HCT116 (cell line): ENCODE data around the gene BRSK1. TPM values are rescaled to one million over a fixed set of nuclear protein-coding genes. Genes with fewer than 3 reads are reported as not detected.
A peak's percentile ranks its signal among the peaks of the same experiment; 100 is the strongest.

ENCODE experiments used
- ATAC-seq: fragments of 200-7000 bp; cut with Tn5 transposase; 2 replicates; pipeline ENCODE4 v1.9.1; 2020; ENCODE audit warnings: mild to moderate bottlenecking, moderate library complexity
- BruUV-seq: library from RNA; stranded (reverse); fragments of 400-500 nt; replicated peaks from 2 replicates; lab custom pipeline; 2021; lab: Mats Ljungman, UMichigan
- CTCF ChIA-PET: fragments of 300-600 bp; sonication (Branson Sonifier 250); formaldehyde crosslinking; loops from one replicate; lab custom pipeline; 2021; ENCODE audit warnings: antibody characterized with exemption; lab: Charles Lee
- POLR2A ChIA-PET: fragments of 300-600, 350-600 bp; sonication (Branson Sonifier 250); formaldehyde crosslinking; loops from one replicate; lab custom pipeline; 2021; ENCODE audit warnings: antibody characterized with exemption; lab: Charles Lee
- RAD21 ChIA-PET, 2 experiments: fragments of 300-600 bp; sonication (Branson Sonifier 250); formaldehyde crosslinking; loops; one replicate each; lab custom pipeline; 2023; ENCODE audit warnings: low total read pairs in 2 of 2; ENCODE audit not compliant: uncharacterized antibody in 2 of 2, unreplicated experiment in 2 of 2, low non-redundant PET in 1 of 2; lab: Charles Lee
- DNase-seq: peaks from one replicate; pipeline ENCODE4 v3.0.0-alpha.2; 2010; ENCODE audit warnings: low read depth, low spot score
- H2AFZ ChIP-seq: fragments of 200-600 bp; shearing (Covaris generic), sonication (generic); 2 replicates; pipeline ENCODE4 v1.6.1; 2017; ENCODE audit warnings: low read depth, mixed run types, mixed read lengths, antibody characterized with exemption, low read length; ENCODE audit not compliant: poor library complexity, severe bottlenecking
- H3K27ac ChIP-seq: 2 replicates; pipeline ENCODE4 v1.5.1; 2012; ENCODE audit warnings: low read depth, low read length
- H3K27me3 ChIP-seq: fragments of 200-600 bp; sonication (generic); 2 replicates; pipeline ENCODE4 v1.6.1; 2016; ENCODE audit warnings: mixed run types, low read length, mixed read lengths; ENCODE audit not compliant: insufficient read depth
- H3K36me3 ChIP-seq, 2 experiments: fragments of 200-500 bp in 1 of 2; fragments of 200-600 bp in 1 of 2; sonication (Bioruptor generic) in 1 of 2; sonication (generic) in 1 of 2; 2 replicates each; pipeline versions ENCODE4 v1.5.1 to v1.6.1; 2014 to 2016; ENCODE audit warnings: low read length in 2 of 2, inconsistent platforms in 1 of 2, mixed read lengths in 1 of 2, mixed run types in 1 of 2; ENCODE audit not compliant: insufficient read depth in 2 of 2, control insufficient read depth in 1 of 2
- H3K4me1 ChIP-seq, 2 experiments: fragments of 200-600 bp in 1 of 2; sonication (generic) in 1 of 2; 2 replicates each; pipeline versions ENCODE4 v1.5.1 to v1.6.1; 2012 to 2017; ENCODE audit warnings: low read length in 2 of 2, inconsistent platforms in 1 of 2, mild to moderate bottlenecking in 1 of 2, mixed read lengths in 1 of 2, mixed run types in 1 of 2, moderate library complexity in 1 of 2; ENCODE audit not compliant: insufficient read depth in 2 of 2, control insufficient read depth in 1 of 2
- H3K4me2 ChIP-seq: fragments of 200-600 bp; sonication (generic); 2 replicates; pipeline ENCODE4 v1.6.1; 2017; ENCODE audit warnings: mixed run types, low read length, mixed read lengths
- H3K4me3 ChIP-seq, 2 experiments: fragments of 200-600 bp in 1 of 2; sonication (generic) in 1 of 2; replicated peaks in 1 of 2; 2 replicates each; pipeline ENCODE4 v1.5.1; 2011 to 2016; ENCODE audit warnings: low read length in 2 of 2, control low read depth in 1 of 2, low read depth in 1 of 2, mild to moderate bottlenecking in 1 of 2, mixed read lengths in 1 of 2, mixed run types in 1 of 2
- H3K79me2 ChIP-seq: fragments of 200-600 bp; sonication (generic); 2 replicates; pipeline ENCODE4 v1.6.1; 2017; ENCODE audit warnings: mild to moderate bottlenecking, mixed run types, low read length, moderate library complexity, mixed read lengths; ENCODE audit not compliant: insufficient read depth
- H3K9ac ChIP-seq: fragments of 200-600 bp; sonication (generic); 2 replicates; pipeline ENCODE4 v1.6.1; 2016; ENCODE audit warnings: low read length, mixed read lengths
- H3K9me2 ChIP-seq: fragments of 200-600 bp; sonication (generic), shearing (Covaris generic); 2 replicates; pipeline ENCODE4 v1.6.1; 2017; ENCODE audit warnings: mixed run types, mild to moderate bottlenecking, moderate library complexity; ENCODE audit not compliant: insufficient read depth
- H3K9me3 ChIP-seq, 2 experiments: fragments of 200-500 bp in 1 of 2; fragments of 200-600 bp in 1 of 2; sonication (Bioruptor generic) in 1 of 2; sonication (generic) in 1 of 2; 2 replicates each; pipeline ENCODE4 v1.6.1; 2014 to 2017; ENCODE audit warnings: low read length in 2 of 2, mixed read lengths in 2 of 2, inconsistent platforms in 1 of 2, low read depth in 1 of 2, mild to moderate bottlenecking in 1 of 2, mixed run types in 1 of 2, moderate library complexity in 1 of 2; ENCODE audit not compliant: control insufficient read depth in 1 of 2, insufficient read depth in 1 of 2
- H4K20me1 ChIP-seq: fragments of 200-600 bp; sonication (generic), shearing (Covaris generic); 2 replicates; pipeline ENCODE4 v1.6.1; 2017; ENCODE audit warnings: mixed run types, mild to moderate bottlenecking, moderate library complexity; ENCODE audit not compliant: insufficient read depth
- EZH2 ChIP-seq: fragments of 200-600 bp; sonication (generic); IDR thresholded peaks from 2 replicates; pipeline ENCODE4 v1.6.1; 2017; ENCODE audit warnings: antibody characterized with exemption, mixed run types
- EZH2phosphoT487 ChIP-seq: fragments of 200-600 bp; IDR thresholded peaks from 2 replicates; pipeline ENCODE4 v1.6.1; 2018; ENCODE audit warnings: antibody characterized with exemption, borderline replicate concordance
- POLR2A ChIP-seq: IDR thresholded peaks from 2 replicates; pipeline ENCODE4 v1.7.0; 2011; ENCODE audit warnings: borderline replicate concordance; ENCODE audit not compliant: insufficient read depth, insufficient read length; ENCODE audit errors: extremely low read depth
- POLR2AphosphoS5 ChIP-seq: IDR thresholded peaks from 2 replicates; pipeline ENCODE4 v1.6.1; 2011; ENCODE audit warnings: mild to moderate bottlenecking, low read depth, low read length, moderate library complexity
- RAD21 ChIP-seq: IDR thresholded peaks from 2 replicates; pipeline ENCODE4 v1.6.1; 2012; ENCODE audit warnings: low read depth, mild to moderate bottlenecking
- SIN3A ChIP-seq: IDR thresholded peaks from 2 replicates; pipeline ENCODE4 v1.6.1; 2012; ENCODE audit warnings: low read depth
- TCF7L2 ChIP-seq: IDR thresholded peaks from 2 replicates; pipeline ENCODE4 v1.7.0; 2011; ENCODE audit warnings: borderline replicate concordance, inconsistent platforms; ENCODE audit not compliant: insufficient read depth, insufficient read length; ENCODE audit errors: extremely low read depth
- ZFX ChIP-seq: fragments of 450-650 bp; IDR thresholded peaks from 2 replicates; pipeline ENCODE4 v1.6.1; 2017
- ZNF274 ChIP-seq: fragments of 200-500 bp; sonication (Bioruptor generic); IDR thresholded peaks from 2 replicates; pipeline ENCODE4 v1.6.1; 2014; ENCODE audit warnings: mild to moderate bottlenecking, low read depth, low read length, inconsistent platforms
- intact Hi-C: fragments of 100-400 bp; cut with micrococcal nuclease; formaldehyde crosslinking; loops from 2 replicates; pipeline ENCODE4 v1.10.0; 2022
- total RNA-seq: library from RNA; stranded (reverse); gene quantifications from one replicate; pipeline ENCODE4 v1.2.1, GENCODE V29; 2021; ENCODE audit not compliant: unreplicated experiment
- TF ChIP-seq, protein P1 (sequence below): IDR thresholded peaks from 2 replicates; pipeline ENCODE4 v1.6.1; 2012

Gene BRSK1
- total RNA-seq, 1 experiment from 2014 or later: 33.3 TPM

DNA sequence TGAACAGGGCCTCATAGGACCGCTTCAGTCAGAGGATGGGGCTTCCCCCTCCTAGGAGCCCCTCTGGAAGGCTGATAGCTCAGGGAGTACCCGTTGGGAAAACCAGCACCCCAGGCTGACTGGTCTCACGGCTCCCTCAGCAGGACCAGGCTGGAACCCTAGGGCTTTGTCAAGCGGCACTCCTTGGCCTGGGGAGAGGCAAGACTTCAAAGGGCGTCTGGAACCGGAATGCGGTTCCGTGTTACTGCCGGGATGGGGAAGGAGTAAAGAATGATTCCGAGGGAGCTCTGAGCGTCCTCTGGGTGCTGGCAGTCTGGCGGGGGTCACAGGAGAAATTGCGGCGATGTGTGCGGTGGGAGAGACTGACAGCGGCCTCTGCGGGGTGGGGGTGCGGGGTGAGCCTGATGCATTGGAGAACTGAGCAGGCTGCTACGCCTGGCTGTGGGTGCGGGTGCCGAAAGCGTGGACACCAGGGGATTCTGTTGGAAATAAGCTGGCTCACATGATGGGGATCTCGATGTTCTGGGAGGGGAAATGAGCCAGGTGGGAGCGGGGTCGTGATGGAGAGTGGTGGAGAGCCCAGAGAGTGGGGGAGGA lies 68.8 kb downstream of the BRSK1 start:
- Histone ChIP-seq H2AFZ (no peak overlapping the region), H3K9ac (no peak overlapping the region), H3K4me1 (peaks cover 2 to 42% of the 10 kb centered on the region in 2 experiments; a peak in 3 of 4 replicates), H3K36me3 (no peaks in the 10 kb centered on the region), H3K4me3 (no peak overlapping the region), H3K4me2 (peak overlapping the region; percentile 92), H3K9me2 (no peaks in the 10 kb centered on the region), H4K20me1 (no peaks in the 10 kb centered on the region), H3K79me2 (no peaks in the 10 kb centered on the region), H3K27ac (no peak overlapping the region), H3K27me3 (no peaks in the 10 kb centered on the region), H3K9me3 (no peaks in the 10 kb centered on the region)
- no TSS peak for BruUV-seq
- intact Hi-C loops: no loop called here
- ATAC-seq (no peak), DNase-seq (no peak)
- POLR2A ChIA-PET: interaction anchor here (1.6 kb wide), 1 partner anchor 13 kb away, joined by 6 read pairs; the partner anchor contains the start of gene KMT5C
- TF ChIP-seq EZH2phosphoT487 (no peak), ZNF274 (no peak), SIN3A (no peak)
- CTCF ChIA-PET: no interaction called here
- RAD21 ChIA-PET: no interaction called here

DNA sequence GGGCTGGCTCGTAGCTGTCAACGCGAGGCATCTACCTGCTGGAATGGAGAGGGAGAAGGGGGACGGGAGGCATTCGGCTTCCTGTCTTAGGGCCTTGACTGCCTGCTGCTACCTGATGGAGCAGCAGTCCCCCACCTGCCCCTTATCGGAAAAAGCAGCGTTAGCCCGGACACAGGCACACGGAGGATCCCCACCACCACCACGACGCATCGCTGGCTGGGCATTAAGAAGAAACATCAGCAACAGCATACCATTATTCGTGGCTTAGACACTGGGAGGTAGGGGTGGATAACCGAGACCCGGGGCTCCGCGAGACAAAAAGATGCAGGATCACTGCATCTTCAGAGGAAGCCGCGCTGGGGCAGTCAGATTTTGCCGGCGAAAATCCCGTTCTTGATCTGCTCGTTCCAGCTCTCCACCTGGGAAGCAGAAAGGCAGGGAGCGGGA lies 69.6 kb downstream of the BRSK1 start:
- intact Hi-C loops: no loop called here
- TF ChIP-seq RAD21: no peak
- TF ChIP-seq, protein P1, sequence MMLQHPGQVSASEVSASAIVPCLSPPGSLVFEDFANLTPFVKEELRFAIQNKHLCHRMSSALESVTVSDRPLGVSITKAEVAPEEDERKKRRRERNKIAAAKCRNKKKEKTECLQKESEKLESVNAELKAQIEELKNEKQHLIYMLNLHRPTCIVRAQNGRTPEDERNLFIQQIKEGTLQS: no peak
- TF ChIP-seq POLR2A: no peak
- no peak for TF ChIP-seq EZH2
- no peak for TF ChIP-seq TCF7L2
- TF ChIP-seq EZH2phosphoT487: no peak
- no peak for TF ChIP-seq ZNF274
- TF ChIP-seq POLR2AphosphoS5: no peak
- no peak for TF ChIP-seq ZFX
- Histone ChIP-seq H4K20me1 (no peaks in the 10 kb centered on the region), H3K4me3 (peak overlapping the region; percentile 46 to 61), H3K27me3 (no peaks in the 10 kb centered on the region), H3K9me2 (no peaks in the 10 kb centered on the region), H3K4me1 (peaks cover 2 to 42% of the 10 kb centered on the region in 2 experiments; a peak in 3 of 4 replicates), H3K27ac (peak overlapping the region; percentile 36; the same call in 1 of the 2 replicates), H3K9ac (peak overlapping the region; percentile 59), H3K36me3 (no peaks in the 10 kb centered on the region), H3K9me3 (no peaks in the 10 kb centered on the region), H2AFZ (peak overlapping the region; percentile 61), H3K79me2 (no peaks in the 10 kb centered on the region), H3K4me2 (peak overlapping the region; percentile 92)
- ChIA-PET POLR2A (interaction anchor here (1.6 kb wide), 1 partner anchor 14 kb away, joined by 6 read pairs; the partner anchor contains the start of gene KMT5C), RAD21 (no interaction called here), CTCF (no interaction called here)
- ATAC-seq: no peak
- DNase-seq: no peak
- BruUV-seq: TSS peak; percentile 74
